ENCODE measurements around the gene ARFIP1.

Gene ARFIP1

DNA sequence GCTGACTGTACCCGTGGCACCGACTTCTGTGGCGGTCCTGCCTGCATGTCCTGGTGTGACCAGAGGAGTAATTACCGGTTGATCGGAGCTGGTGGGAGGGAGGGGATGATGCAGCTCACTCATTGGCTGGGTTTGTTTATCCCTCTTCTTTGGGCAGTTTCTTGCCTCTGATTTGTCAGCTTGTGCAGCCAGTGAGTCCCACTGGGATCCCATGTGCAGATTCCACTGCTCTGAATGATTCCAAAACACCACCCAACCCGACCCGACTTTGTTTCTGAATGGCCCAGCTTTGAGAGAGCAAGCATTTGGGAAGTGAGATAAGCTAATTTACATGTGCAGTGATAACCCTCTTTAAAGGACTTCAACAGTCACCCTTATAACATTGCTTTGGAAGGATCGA is 170.2 kb downstream of the ARFIP1 start:
- ChIA-PET POLR2A (interaction anchor here (0.9 kb wide), 1 partner anchor 8 kb away, joined by 3 read pairs; no protein-coding TSS in a partner anchor), CTCF (interaction anchor here (1.2 kb wide), 1 partner anchor 53 kb away, joined by 4 read pairs; no protein-coding TSS in a partner anchor)
- Histone ChIP-seq H3K36me3 (ENCODE audit: control insufficient read depth in 2 of 2, insufficient read depth in 1 of 2, low read length in 2 of 2) (no peaks in the 10 kb centered on the region), H3K4me3 (ENCODE audit: low read depth, low read length) (no peak overlapping the region), H3K9me3 (ENCODE audit: control insufficient read depth, insufficient read depth, low read depth, low read length) (no peaks in the 10 kb centered on the region), H3K4me1 (ENCODE audit: control insufficient read depth, insufficient read depth, low read length) (no peaks in the 10 kb centered on the region), H3K27ac (ENCODE audit: extremely low read depth, low read depth, low read length) (no peak overlapping the region)
- TF ChIP-seq PRDM1 (tag by site-specific recombination; IDR thresholded peaks at IDR 0.05), result no peak
- no peak for TF ChIP-seq ZNF792 (tag by site-specific recombination; IDR thresholded peaks at IDR 0.05)
- TF ChIP-seq WT1 (tag by site-specific recombination; IDR thresholded peaks at IDR 0.05), result no peak
- TF ChIP-seq, protein P1, sequence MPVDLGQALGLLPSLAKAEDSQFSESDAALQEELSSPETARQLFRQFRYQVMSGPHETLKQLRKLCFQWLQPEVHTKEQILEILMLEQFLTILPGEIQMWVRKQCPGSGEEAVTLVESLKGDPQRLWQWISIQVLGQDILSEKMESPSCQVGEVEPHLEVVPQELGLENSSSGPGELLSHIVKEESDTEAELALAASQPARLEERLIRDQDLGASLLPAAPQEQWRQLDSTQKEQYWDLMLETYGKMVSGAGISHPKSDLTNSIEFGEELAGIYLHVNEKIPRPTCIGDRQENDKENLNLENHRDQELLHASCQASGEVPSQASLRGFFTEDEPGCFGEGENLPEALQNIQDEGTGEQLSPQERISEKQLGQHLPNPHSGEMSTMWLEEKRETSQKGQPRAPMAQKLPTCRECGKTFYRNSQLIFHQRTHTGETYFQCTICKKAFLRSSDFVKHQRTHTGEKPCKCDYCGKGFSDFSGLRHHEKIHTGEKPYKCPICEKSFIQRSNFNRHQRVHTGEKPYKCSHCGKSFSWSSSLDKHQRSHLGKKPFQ (tag by site-specific recombination; IDR thresholded peaks at IDR 0.05), result no peak
- TF ChIP-seq ZNF510 (tag by site-specific recombination; IDR thresholded peaks at IDR 0.05; ENCODE audit: insufficient replicate concordance), result no peak
- no peak for TF ChIP-seq ZNF777 (tag by site-specific recombination; IDR thresholded peaks at IDR 0.05; ENCODE audit: borderline replicate concordance)
- no peak for TF ChIP-seq ZNF324 (tag by site-specific recombination; IDR thresholded peaks at IDR 0.05)

DNA sequence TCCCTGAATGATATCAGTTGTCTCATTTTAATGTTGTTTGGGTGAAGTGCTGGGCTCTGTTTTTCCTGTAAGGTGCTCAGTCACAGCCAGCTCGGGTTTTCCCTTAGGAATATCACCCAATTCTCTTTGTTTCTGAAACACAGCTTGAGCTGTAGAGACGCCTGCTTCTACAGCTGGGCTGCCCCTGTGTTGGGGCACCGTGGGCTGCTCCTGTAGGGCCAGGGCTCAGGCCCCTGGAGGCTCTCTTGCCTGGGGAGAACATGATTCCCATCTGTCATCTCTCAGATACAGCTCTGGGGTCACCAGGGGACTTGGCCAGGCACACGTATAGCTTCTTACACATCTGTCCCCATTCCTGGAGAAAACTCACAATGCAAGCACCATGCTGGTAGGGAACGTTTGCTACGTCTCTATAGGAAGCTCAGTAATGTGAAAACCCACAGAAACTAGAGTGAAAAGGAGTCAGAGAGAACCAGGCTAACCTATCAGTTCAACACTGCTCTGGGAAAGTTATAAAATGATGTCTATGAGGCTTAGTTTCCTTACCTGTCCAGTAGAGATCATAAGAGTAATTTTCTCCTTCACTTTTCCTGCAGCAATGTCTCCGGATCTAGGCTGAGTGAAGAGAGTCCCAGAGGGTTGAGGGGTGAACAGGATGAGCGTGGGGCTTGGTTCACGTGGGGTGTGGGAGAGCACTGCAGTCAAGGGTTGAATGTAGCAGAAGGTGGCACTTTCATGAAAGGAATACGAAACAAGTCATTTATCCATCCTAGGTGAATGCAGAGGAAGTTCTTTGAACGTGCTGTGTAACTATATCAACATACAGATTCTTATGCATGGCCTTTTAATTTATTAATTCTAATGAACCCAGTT is 170.9 kb downstream of the ARFIP1 start:
- TF ChIP-seq, protein P2, sequence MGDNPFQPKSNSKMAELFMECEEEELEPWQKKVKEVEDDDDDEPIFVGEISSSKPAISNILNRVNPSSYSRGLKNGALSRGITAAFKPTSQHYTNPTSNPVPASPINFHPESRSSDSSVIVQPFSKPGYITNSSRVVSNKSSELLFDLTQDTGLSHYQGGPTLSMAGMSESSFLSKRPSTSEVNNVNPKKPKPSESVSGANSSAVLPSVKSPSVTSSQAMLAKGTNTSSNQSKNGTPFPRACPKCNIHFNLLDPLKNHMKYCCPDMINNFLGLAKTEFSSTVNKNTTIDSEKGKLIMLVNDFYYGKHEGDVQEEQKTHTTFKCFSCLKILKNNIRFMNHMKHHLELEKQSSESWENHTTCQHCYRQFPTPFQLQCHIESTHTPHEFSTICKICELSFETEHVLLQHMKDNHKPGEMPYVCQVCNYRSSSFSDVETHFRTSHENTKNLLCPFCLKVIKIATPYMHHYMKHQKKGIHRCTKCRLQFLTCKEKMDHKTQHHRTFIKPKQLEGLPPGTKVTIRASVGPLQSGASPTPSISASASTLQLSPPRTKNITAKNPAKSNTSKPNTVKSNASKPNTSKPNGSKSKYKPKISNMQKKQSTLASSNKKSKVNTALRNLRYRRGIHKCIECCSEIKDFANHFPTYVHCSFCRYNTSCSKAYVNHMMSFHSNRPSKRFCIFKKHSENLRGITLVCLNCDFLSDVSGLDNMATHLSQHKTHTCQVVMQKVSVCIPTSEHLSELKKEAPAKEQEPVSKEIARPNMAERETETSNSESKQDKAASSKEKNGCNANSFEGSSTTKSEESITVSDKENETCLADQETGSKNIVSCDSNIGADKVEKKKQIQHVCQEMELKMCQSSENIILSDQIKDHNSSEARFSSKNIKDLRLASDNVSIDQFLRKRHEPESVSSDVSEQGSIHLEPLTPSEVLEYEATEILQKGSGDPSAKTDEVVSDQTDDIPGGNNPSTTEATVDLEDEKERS (tag by site-specific recombination; IDR thresholded peaks at IDR 0.05), result no peak
- no peak for TF ChIP-seq ZNF202 (tag by site-specific recombination; IDR thresholded peaks at IDR 0.05; ENCODE audit: borderline replicate concordance)
- TF ChIP-seq PRDM1 (tag by site-specific recombination; IDR thresholded peaks at IDR 0.05), result no peak
- no peak for TF ChIP-seq ZNF302 (tag by site-specific recombination; IDR thresholded peaks at IDR 0.05; ENCODE audit: low read depth)
- no peak for TF ChIP-seq ZNF114 (tag by site-specific recombination; IDR thresholded peaks at IDR 0.05)
- TF ChIP-seq ZNF175 (tag by site-specific recombination; IDR thresholded peaks at IDR 0.05), result no peak
- no peak for TF ChIP-seq ZNF510 (tag by site-specific recombination; IDR thresholded peaks at IDR 0.05; ENCODE audit: insufficient replicate concordance)
- TF ChIP-seq ZNF571 (tag by site-specific recombination; IDR thresholded peaks at IDR 0.05), result no peak
- TF ChIP-seq ZNF664 (tag by site-specific recombination; IDR thresholded peaks at IDR 0.05), result no peak
- TF ChIP-seq ZNF776 (tag by site-specific recombination; IDR thresholded peaks at IDR 0.05; ENCODE audit: borderline replicate concordance), result no peak
- TF ChIP-seq ZBTB20 (tag by site-specific recombination; IDR thresholded peaks at IDR 0.05), result no peak
- TF ChIP-seq ZNF48 (tag by site-specific recombination; IDR thresholded peaks at IDR 0.05), result no peak
- TF ChIP-seq KLF1 (tag by site-specific recombination; IDR thresholded peaks at IDR 0.05), result no peak
- no peak for TF ChIP-seq ZNF514 (tag by site-specific recombination; IDR thresholded peaks at IDR 0.05)
- no peak for TF ChIP-seq ZNF658 (tag by site-specific recombination; IDR thresholded peaks at IDR 0.05)
- no peak for TF ChIP-seq ZNF184 (tag by site-specific recombination; IDR thresholded peaks at IDR 0.05)
- TF ChIP-seq, protein P3, sequence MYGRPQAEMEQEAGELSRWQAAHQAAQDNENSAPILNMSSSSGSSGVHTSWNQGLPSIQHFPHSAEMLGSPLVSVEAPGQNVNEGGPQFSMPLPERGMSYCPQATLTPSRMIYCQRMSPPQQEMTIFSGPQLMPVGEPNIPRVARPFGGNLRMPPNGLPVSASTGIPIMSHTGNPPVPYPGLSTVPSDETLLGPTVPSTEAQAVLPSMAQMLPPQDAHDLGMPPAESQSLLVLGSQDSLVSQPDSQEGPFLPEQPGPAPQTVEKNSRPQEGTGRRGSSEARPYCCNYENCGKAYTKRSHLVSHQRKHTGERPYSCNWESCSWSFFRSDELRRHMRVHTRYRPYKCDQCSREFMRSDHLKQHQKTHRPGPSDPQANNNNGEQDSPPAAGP (tag by site-specific recombination; IDR thresholded peaks at IDR 0.05), result no peak
- TF ChIP-seq ZNF174 (tag by site-specific recombination; IDR thresholded peaks at IDR 0.05), result no peak
- Histone ChIP-seq H3K36me3 (ENCODE audit: control insufficient read depth in 2 of 2, insufficient read depth in 1 of 2, low read length in 2 of 2) (no peaks in the 10 kb centered on the region), H3K27ac (ENCODE audit: extremely low read depth, low read depth, low read length) (no peak overlapping the region), H3K9me3 (ENCODE audit: control insufficient read depth, insufficient read depth, low read depth, low read length) (no peaks in the 10 kb centered on the region), H3K4me3 (ENCODE audit: low read depth, low read length) (no peak overlapping the region), H3K4me1 (ENCODE audit: control insufficient read depth, insufficient read depth, low read length) (no peaks in the 10 kb centered on the region)
- ChIA-PET CTCF (interaction anchor here (0.7 to 1.2 kb wide), 2 partner anchors 54 to 64 kb away, joined by 3 to 4 read pairs; no protein-coding TSS in a partner anchor), POLR2A (interaction anchor here (0.9 kb wide), 1 partner anchor 9 kb away, joined by 3 read pairs; no protein-coding TSS in a partner anchor)
